K562 (cell line): ENCODE measurements around the gene TMEM116. TPM values are rescaled to one million over a fixed set of nuclear protein-coding genes. Genes with fewer than 3 reads are reported as not detected.
"Not testable (repeated sequence)": the region's sequence is repeated elsewhere in the genome, so short reads cannot be mapped to it uniquely, and the experiment has no call there.

Experiments
- CXXC5 ChIP-seq: fragments of 250-450 bp; sonication (Bioruptor Pico); IDR thresholded peaks from 2 replicates; pipeline ENCODE4 v1.8.0; 2022; ENCODE audit warnings: inconsistent platforms, mild to moderate bottlenecking, moderate library complexity
- KLF16 ChIP-seq: IDR thresholded peaks from 2 replicates; pipeline ENCODE4 v1.6.1; 2016; ENCODE audit warnings: antibody characterized with exemption
- LCOR ChIP-seq: sonication (generic); formaldehyde crosslinking; IDR thresholded peaks from 2 replicates; pipeline ENCODE4 v1.8.0; 2022; ENCODE audit warnings: mild to moderate bottlenecking, missing genetic modification reagents
- MYC ChIP-seq, 2 experiments: fragments of 250-450 bp in 1 of 2; sonication (Bioruptor Pico) in 1 of 2; IDR thresholded peaks; 2 replicates each; pipeline versions ENCODE4 v1.5.1 to v1.6.1; 2012 to 2021; ENCODE audit warnings: low read depth in 2 of 2, borderline replicate concordance in 1 of 2, improper control_type of control experiment in 1 of 2, low read length in 1 of 2, mild to moderate bottlenecking in 1 of 2, moderate library complexity in 1 of 2
- NCOA1 ChIP-seq: fragments of 450-650 bp; IDR thresholded peaks from 2 replicates; pipeline ENCODE4 v1.6.1; 2016; ENCODE audit warnings: low read depth
- NCOA2 ChIP-seq, 2 experiments: fragments of 450-650 bp; IDR thresholded peaks; 2 replicates each; pipeline ENCODE4 v1.6.1; 2018; ENCODE audit warnings: mild to moderate bottlenecking in 2 of 2, moderate library complexity in 1 of 2; ENCODE audit not compliant: partially characterized antibody in 2 of 2
- POLR2AphosphoS5 ChIP-seq: IDR thresholded peaks from 2 replicates; pipeline ENCODE4 v1.6.1; 2011; ENCODE audit warnings: mild to moderate bottlenecking, low read depth, low read length, moderate library complexity; ENCODE audit not compliant: control insufficient read depth, insufficient read depth
- SMARCC2 ChIP-seq: fragments of 450-650 bp; IDR thresholded peaks from 2 replicates; pipeline ENCODE4 v1.6.1; 2017; ENCODE audit warnings: antibody characterized with exemption, moderate library complexity, mild to moderate bottlenecking, low read depth
- TAF9B ChIP-seq: fragments of 450-650 bp; IDR thresholded peaks from 2 replicates; pipeline ENCODE4 v1.6.1; 2018; ENCODE audit warnings: mild to moderate bottlenecking; ENCODE audit not compliant: partially characterized antibody
- ZNF212 ChIP-seq: fragments of 450-650 bp; formaldehyde crosslinking; IDR thresholded peaks from 2 replicates; pipeline ENCODE4 v1.4.0; 2020; ENCODE audit warnings: mild to moderate bottlenecking
- polyA plus RNA-seq, 8 experiments: library from polyadenylated mRNA; depleted of rRNA in 4 of 8; stranded (reverse) in 5 of 8; unstranded in 3 of 8; fragments of >200 nt; fragmentation: Nextera tagmentation in 2 of 8; fragmentation: Illumina TruSeq in 1 of 8; extraction: Ambion mirVana in 2 of 8; extraction: Trizol in 1 of 8; gene quantifications; 2 replicates each; pipeline versions ENCODE4 v1.2.1 to v1.2.3, GENCODE V29; 2011 to 2014; ENCODE audit warnings: inconsistent platforms in 1 of 8, missing spikeins in 1 of 8
- total RNA-seq, 7 experiments: library from RNA; depleted of rRNA in 6 of 7; stranded (reverse); fragments of >200 nt in 6 of 7; fragmentation: Illumina TruSeq in 2 of 7; extraction: Trizol in 2 of 7; gene quantifications; 2 replicates each; pipeline versions ENCODE4 v1.2.1 to v1.2.3, GENCODE V29; 2011 to 2021; ENCODE audit warnings: low replicate concordance in 1 of 7
- TF ChIP-seq, protein P1 (sequence below), 2 experiments: fragments of 450-650 bp; conservative IDR thresholded peaks; 2 replicates each; pipeline ENCODE4 v1.6.1; 2017; ENCODE audit warnings: mild to moderate bottlenecking in 2 of 2, moderate library complexity in 2 of 2

TMEM116 gene
- total and polyA plus RNA-seq, 9 of the 15 experiments (the other 6 are each of a cell fraction or from before 2014, with no cell fraction given), result 5.2 to 78.6 (median 13.9) TPM

DNA sequence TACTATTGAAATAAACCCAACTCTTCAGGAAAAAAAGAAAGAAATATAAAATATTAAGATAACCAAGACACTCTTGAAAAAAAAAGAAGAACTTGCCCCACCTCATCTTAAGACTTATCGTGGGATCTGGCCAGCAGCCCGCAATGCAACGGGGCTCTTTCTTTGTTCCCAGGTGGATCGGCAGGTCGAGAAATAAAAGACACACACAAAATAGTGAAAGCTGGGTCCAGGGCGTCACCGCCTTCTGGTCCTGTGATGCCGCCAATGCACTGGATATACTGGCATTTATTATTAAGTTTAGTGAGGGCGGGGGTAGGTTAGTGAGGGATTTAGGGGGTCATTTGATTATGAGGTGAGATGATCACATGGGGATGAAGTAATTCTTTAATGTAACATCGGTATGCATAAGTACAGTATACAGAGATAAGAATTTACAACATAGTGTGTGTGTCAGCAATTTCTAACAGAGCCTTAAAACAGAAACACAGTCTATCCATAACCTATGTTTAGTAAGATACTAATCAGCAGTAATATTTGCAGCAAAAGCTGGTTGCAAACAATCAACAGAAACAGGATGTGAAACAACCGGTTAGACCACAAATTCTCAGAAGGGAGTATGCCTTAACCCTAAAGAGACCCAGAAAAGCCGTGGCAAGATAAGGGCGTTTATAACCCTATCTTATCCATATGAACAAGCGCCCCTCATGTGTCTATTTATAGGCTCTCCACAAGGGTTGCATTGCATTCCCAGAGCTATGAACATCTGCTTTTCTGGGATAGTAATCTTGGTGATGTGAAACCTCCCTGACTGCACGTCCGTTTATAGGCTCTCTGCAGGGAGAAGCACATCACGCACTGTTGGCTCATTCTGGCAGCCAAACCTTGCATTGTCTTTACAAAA lies 18.5 kb downstream of the TMEM116 start (continued):
- peak; percentile 41; the same call in 1 of the 2 replicates for TF ChIP-seq MYC (IDR thresholded peaks at IDR 0.05; ENCODE audit: low read depth, low read length)
- TF ChIP-seq MYC (CRISPR knock-in tag; IDR thresholded peaks at IDR 0.05; ENCODE audit: borderline replicate concordance, low read depth), result not testable (repeated sequence)
- peak; percentile 76 for TF ChIP-seq KLF16
- TF ChIP-seq TAF9B, result peak; percentile 45
- TF ChIP-seq LCOR, result peak; percentile 45; the same call in 1 of the 2 replicates
- 0 out of 2 replicates have a peak, but pooled peaks have one; percentile 54 for TF ChIP-seq ZNF212 (CRISPR knock-in tag)
- TF ChIP-seq NCOA1, result peak; percentile 81; the same call in 1 of the 2 replicates
- TF ChIP-seq POLR2AphosphoS5, result peak; percentile 42; the same call in 1 of the 2 replicates
- TF ChIP-seq CXXC5 (CRISPR knock-in tag), result peak; percentile 83
- TF ChIP-seq, protein P1, sequence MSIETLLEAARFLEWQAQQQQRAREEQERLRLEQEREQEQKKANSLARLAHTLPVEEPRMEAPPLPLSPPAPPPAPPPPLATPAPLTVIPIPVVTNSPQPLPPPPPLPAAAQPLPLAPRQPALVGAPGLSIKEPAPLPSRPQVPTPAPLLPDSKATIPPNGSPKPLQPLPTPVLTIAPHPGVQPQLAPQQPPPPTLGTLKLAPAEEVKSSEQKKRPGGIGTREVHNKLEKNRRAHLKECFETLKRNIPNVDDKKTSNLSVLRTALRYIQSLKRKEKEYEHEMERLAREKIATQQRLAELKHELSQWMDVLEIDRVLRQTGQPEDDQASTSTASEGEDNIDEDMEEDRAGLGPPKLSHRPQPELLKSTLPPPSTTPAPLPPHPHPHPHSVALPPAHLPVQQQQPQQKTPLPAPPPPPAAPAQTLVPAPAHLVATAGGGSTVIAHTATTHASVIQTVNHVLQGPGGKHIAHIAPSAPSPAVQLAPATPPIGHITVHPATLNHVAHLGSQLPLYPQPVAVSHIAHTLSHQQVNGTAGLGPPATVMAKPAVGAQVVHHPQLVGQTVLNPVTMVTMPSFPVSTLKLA (conservative IDR thresholded peaks at IDR 0.05), result peak in 1 of 2 experiments; percentile 71
- TF ChIP-seq NCOA2 (IDR thresholded peaks at IDR 0.05; ENCODE audit: partially characterized antibody in 2 of 2), result peak in 1 of 2 experiments; percentile 38
- 0 out of 2 replicates have a peak, but pooled peaks have one; percentile 59 for TF ChIP-seq SMARCC2
